Thoracic aorta (tissue), 2 donors: ENCODE data around the gene TP53TG5. TPM values are rescaled to one million over a fixed set of nuclear protein-coding genes. Genes with fewer than 3 reads are reported as not detected.

Experiments used
- ATAC-seq: fragments of 150-250 bp; one replicate; pipeline ENCODE4 v1.8.0; 2017; ENCODE audit warnings: low read depth; ENCODE audit not compliant: insufficient number of reproducible peaks, low FRiP score
- DNase-seq: peaks from one replicate; pipeline ENCODE4 v3.0.0-alpha.2; 2020; ENCODE audit warnings: low spot score
- H3K27ac ChIP-seq, 2 donors: fragments of 200-600 bp; sonication (generic); 1 replicate in 1 of 2; 2 replicates in 1 of 2; pipeline ENCODE4 v1.5.1; 2016; ENCODE audit warnings: mild to moderate bottlenecking in 2 of 2, moderate library complexity in 2 of 2
- H3K27me3 ChIP-seq: fragments of 200-600 bp; sonication (generic); replicated peaks from 2 replicates; pipeline ENCODE4 v1.6.0; 2016; ENCODE audit warnings: mild to moderate bottlenecking; ENCODE audit not compliant: insufficient read depth
- H3K36me3 ChIP-seq: fragments of 200-600 bp; sonication (generic); one replicate; pipeline ENCODE4 v1.5.1; 2016
- H3K4me1 ChIP-seq, 2 donors: fragments of 200-600 bp; sonication (generic); 1 replicate in 1 of 2; 2 replicates in 1 of 2; pipeline versions ENCODE4 v1.5.1 to v1.6.0; 2016; ENCODE audit warnings: low read depth in 2 of 2, mild to moderate bottlenecking in 1 of 2; ENCODE audit not compliant: control insufficient read depth in 1 of 2
- H3K4me3 ChIP-seq: fragments of 200-600 bp; sonication (generic); 2 replicates; pipeline ENCODE4 v1.5.1; 2016; ENCODE audit warnings: mild to moderate bottlenecking
- H3K9me3 ChIP-seq: fragments of 200-600 bp; sonication (generic); 2 replicates; pipeline ENCODE4 v1.5.1; 2016
- CTCF ChIP-seq: fragments of 200-600 bp; sonication (generic); IDR thresholded peaks from one replicate; pipeline ENCODE4 v1.5.1; 2019; ENCODE audit warnings: antibody characterized with exemption
- total RNA-seq, 2 donors: library from RNA; depleted of rRNA; stranded (reverse); fragments of >200 nt; gene quantifications; one replicate each; pipeline versions ENCODE4 v1.1.0 to v1.2.3, GENCODE V29; 2016

TP53TG5 gene
- total RNA-seq, 2 donors from 2014 or later = not detected

- Histone ChIP-seq H3K4me3 (no peak overlapping the region), H3K27ac (no peak overlapping the region), H3K9me3 (no peaks in the 10 kb centered on the region), H3K4me1 (peaks cover 15 to 47% of the 10 kb centered on the region in 2 donors), H3K27me3 (no peaks in the 10 kb centered on the region), H3K36me3 (peaks cover 25% of the 10 kb centered on the region)
- DNase-seq = no peak
- ATAC-seq = no peak
- TF ChIP-seq CTCF = no peak
Observed at GRCh38 chr20:45412653-45413052, 34.5 kb upstream of the TP53TG5 start.

- DNase-seq (no peak), ATAC-seq (no peak)
- Histone ChIP-seq H3K36me3 (peaks cover 25% of the 10 kb centered on the region), H3K27ac (no peak overlapping the region), H3K4me3 (no peak overlapping the region), H3K9me3 (no peaks in the 10 kb centered on the region), H3K27me3 (no peaks in the 10 kb centered on the region), H3K4me1 (peaks cover 9 to 37% of the 10 kb centered on the region in 2 donors)
- no peak for TF ChIP-seq CTCF
Observed at GRCh38 chr20:45410887-45411286, 32.8 kb upstream of the TP53TG5 start.

- H3K9me3 ChIP-seq = no peaks in the 10 kb centered on the region
- peak overlapping the region in 1 of 2 donors; percentile 5 for H3K27ac ChIP-seq
- H3K36me3 ChIP-seq = peaks cover 25% of the 10 kb centered on the region
- ATAC-seq = no peak
- TF ChIP-seq CTCF = no peak
- peaks cover 9 to 31% of the 10 kb centered on the region in 2 donors for H3K4me1 ChIP-seq
- no peak for DNase-seq
- no peak overlapping the region for H3K4me3 ChIP-seq
- no peaks in the 10 kb centered on the region for H3K27me3 ChIP-seq
Observed at GRCh38 chr20:45409521-45410272, 31.6 kb upstream of the TP53TG5 start.

GRCh38 chr20:45408646-45409213 lies 30.6 kb upstream of the TP53TG5 start:
- DNase-seq = no peak

More at GRCh38 chr20:45408646-45409213, 30.6 kb upstream of the TP53TG5 start:
- Histone ChIP-seq H3K36me3 (peaks cover 25% of the 10 kb centered on the region), H3K9me3 (no peaks in the 10 kb centered on the region), H3K4me1 (peaks cover 9 to 31% of the 10 kb centered on the region in 2 donors), H3K27me3 (no peaks in the 10 kb centered on the region), H3K27ac (peak overlapping the region; percentile 99 to 100), H3K4me3 (peak overlapping the region; percentile 92)
- TF ChIP-seq CTCF = no peak
- ATAC-seq = no peak
